Sciatic nerve (tissue), 2 donors: ENCODE results near the gene ARNT2. TPM values are rescaled to one million over a fixed set of nuclear protein-coding genes. Genes with fewer than 3 reads are reported as not detected.
"Not testable (repeated sequence)": the region's sequence is repeated elsewhere in the genome, so short reads cannot be mapped to it uniquely, and the experiment has no call there.

Experiments
- ATAC-seq: fragments of 200-7000 bp; cut with Tn5 transposase; one replicate; pipeline ENCODE4 v1.9.1; 2020; ENCODE audit warnings: mild to moderate bottlenecking, moderate library complexity
- DNase-seq: peaks from one replicate; pipeline ENCODE4 v3.0.0-alpha.2; 2020; ENCODE audit warnings: low spot score
- intact Hi-C: fragments of 100-400 bp; cut with DNase I; formaldehyde crosslinking; loops from one replicate; pipeline ENCODE4 v1.14.2; 2022
- microRNA-seq: library from miRNA; unstranded; fragments of <30 nt; microRNA quantifications from one replicate; pipeline ENCODE4 v1.2.0, GENCODE V29; 2020
- total RNA-seq: library from RNA; stranded (reverse); fragmentation: NEBNext Ultra II Directional; extraction: Animal tissue kit (Norgen Biotek cat#: 25700); gene quantifications from one replicate; pipeline ENCODE4 v1.2.1, GENCODE V29; 2021
- donor health status: DM: no; HTN: no; CAD: no.
- donor health status: DM: no; HTN: no; CAD: no.

Gene ARNT2
- total RNA-seq, 1 donor from 2014 or later = 16.6 TPM

DNA sequence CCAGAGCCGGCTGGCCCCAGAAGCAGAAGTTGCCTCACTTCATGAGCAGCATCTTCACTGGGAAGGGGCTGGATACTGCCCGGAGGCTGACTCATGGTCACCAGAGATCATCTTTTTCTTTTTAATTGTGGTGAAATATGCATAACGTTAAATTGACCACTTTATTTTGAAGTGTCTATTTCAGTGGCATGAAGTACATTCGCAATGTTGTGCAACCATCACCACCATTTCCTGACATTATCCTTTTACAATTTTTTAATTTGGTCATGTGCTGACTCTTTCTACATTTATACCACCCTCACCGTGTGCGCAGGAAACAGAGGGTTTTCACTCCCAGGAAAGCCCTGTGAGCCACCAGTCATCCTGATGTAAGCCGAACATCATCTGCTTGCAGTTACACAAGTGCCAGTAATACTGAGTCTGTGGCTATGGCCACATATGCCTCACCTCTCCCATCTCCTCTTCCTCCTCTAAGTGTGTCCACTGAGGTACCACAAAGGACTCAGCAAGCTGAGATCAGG lies 239.3 kb downstream of the ARNT2 start:
- DNase-seq (no peak), ATAC-seq (no peak)
- intact Hi-C loops = no loop called here

DNA sequence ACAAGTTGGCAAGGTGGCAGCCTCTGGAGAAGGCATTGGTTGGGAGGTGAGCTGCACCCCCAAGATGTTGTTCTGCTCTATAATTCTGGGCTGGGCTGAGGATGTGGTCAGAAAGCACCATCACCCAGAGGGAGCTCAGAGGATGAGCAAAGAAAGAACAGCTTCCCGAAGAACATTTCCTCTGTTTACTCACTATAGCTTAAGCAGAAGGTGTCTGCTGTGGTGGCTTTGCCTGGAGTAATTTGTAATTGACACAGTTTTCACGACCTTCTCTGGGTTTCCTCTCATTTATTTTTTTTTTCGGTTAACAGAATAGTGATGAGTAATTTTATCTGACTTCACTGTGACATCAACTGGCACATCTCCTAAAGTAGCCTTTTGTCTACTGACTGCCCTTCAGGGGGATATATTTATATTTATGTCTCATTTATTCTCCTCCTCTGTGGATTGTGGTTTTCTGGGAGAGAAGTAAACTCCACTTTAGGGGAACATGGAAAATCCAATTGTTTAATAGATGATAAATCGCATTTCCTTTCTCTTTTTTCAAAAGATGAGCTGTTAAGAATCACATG lies 241.4 kb downstream of the ARNT2 start:
- intact Hi-C loops = no loop called here
- ATAC-seq = peak; percentile 24
- DNase-seq = no peak

DNA sequence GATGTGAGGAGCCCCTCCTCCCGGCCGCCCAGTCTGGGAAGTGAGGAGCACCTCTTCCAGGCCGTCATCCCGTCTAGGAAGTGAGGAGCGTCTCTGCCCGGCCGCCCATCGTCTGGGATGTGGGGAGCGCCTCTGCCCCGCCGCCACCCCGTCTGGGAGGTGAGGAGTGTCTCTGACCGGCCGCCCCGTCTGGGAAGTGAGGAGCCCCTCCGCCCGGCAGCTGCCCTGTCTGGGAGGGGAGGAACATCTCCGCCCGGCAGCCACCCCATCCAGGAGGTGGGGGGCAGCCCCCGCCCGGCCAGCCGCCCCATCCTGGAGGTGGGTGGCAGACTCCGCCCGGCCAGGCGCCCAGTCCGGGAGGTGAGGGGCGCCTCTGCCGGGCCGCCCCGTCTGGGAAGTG lies 243.2 kb downstream of the ARNT2 start:
- intact Hi-C loops, ATAC-seq, DNase-seq: not testable (repeated sequence)

Small RNA genes within 50 kb of the gene (microRNA-seq; reads per million reads assigned to microRNA genes)
- gene MIR5572 = not detected

Other genes starting within 250 kb of the ARNT2 start
- 6.3 TPM for gene CTXND1, start 152.2 kb upstream of the ARNT2 start, total RNA-seq